ENCODE data around the gene STAG1. TPM values are rescaled to one million over a fixed set of nuclear protein-coding genes. Genes with fewer than 3 reads are reported as not detected.

The STAG1 gene
- total RNA-seq, 1 experiment from 2014 or later, result 34.6 TPM

DNA sequence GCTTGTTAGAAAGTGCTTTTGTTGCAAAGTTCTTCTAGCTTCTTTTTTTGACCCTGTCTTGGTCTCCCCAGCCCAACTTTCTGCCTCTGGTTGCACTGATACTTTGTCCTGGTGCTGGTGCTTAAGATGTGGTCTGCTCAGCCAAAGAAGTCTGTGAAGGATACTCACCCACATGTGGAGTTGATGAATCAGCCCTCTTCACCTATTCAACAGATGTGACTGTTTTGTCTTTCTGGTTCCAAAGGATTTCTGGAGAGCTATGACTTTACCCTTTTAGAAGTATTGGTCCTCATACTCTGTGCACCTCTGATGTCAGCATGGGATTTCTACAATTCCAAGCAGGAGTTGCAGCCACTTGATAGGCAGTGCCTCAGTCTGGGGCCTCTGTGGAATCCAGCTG is 418.0 kb downstream of the STAG1 start:
- peaks cover 11 to 45% (median 42%) of the 10 kb centered on the region in 3 experiments for H3K36me3 Mint-ChIP-seq (ENCODE audit: insufficient read depth in 1 of 3, low read depth in 3 of 3)
- H3K23me2 ChIP-seq (ENCODE audit: insufficient read length, low read depth, low read length, poor library complexity, severe bottlenecking), result no peaks in the 10 kb centered on the region
- H3K4me2 ChIP-seq (ENCODE audit: insufficient read depth, insufficient read length, low read length), result no peak overlapping the region
- no peak overlapping the region for H2BK12ac ChIP-seq (ENCODE audit: insufficient read length, low read depth, low read length)
- H3K23ac ChIP-seq (ENCODE audit: insufficient read length, low read depth, low read length), result no peak overlapping the region
- H3K27me3 ChIP-seq (ENCODE audit: insufficient read depth, low read length), result no peaks in the 10 kb centered on the region
- H3K9me3 Mint-ChIP-seq, result no peaks in the 10 kb centered on the region
- no peak overlapping the region for H2BK15ac ChIP-seq (ENCODE audit: low read depth, low read length)
- no peaks in the 10 kb centered on the region for H3K9me3 ChIP-seq (ENCODE audit: control insufficient read depth, low read depth, low read length)
- H3K4me1 Mint-ChIP-seq, result no peaks in the 10 kb centered on the region
- H3K14ac ChIP-seq (ENCODE audit: insufficient read depth, low read length), result no peak overlapping the region
- H3K27ac Mint-ChIP-seq, result no peak overlapping the region
- no peaks in the 10 kb centered on the region for H3K79me1 ChIP-seq (ENCODE audit: insufficient read depth, low read depth, low read length, poor library complexity, severe bottlenecking)
- no peak overlapping the region for H3T11ph ChIP-seq (ENCODE audit: low read length)
- H4K20me1 ChIP-seq (ENCODE audit: control insufficient read depth, insufficient read depth, insufficient read length), result no peaks in the 10 kb centered on the region
- no peak for DNase-seq
- H3K56ac ChIP-seq (ENCODE audit: insufficient read length, low read depth, low read length), result no peak overlapping the region
- no peak overlapping the region for H3K27ac ChIP-seq (ENCODE audit: insufficient read length, low read depth, low read length)
- no peak overlapping the region for H2AK5ac ChIP-seq (ENCODE audit: insufficient read length, low read length)
- TF ChIP-seq, protein P1, sequence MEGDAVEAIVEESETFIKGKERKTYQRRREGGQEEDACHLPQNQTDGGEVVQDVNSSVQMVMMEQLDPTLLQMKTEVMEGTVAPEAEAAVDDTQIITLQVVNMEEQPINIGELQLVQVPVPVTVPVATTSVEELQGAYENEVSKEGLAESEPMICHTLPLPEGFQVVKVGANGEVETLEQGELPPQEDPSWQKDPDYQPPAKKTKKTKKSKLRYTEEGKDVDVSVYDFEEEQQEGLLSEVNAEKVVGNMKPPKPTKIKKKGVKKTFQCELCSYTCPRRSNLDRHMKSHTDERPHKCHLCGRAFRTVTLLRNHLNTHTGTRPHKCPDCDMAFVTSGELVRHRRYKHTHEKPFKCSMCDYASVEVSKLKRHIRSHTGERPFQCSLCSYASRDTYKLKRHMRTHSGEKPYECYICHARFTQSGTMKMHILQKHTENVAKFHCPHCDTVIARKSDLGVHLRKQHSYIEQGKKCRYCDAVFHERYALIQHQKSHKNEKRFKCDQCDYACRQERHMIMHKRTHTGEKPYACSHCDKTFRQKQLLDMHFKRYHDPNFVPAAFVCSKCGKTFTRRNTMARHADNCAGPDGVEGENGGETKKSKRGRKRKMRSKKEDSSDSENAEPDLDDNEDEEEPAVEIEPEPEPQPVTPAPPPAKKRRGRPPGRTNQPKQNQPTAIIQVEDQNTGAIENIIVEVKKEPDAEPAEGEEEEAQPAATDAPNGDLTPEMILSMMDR (conservative IDR thresholded peaks at IDR 0.05), result no peak
- no peak overlapping the region for H4K5ac ChIP-seq (ENCODE audit: insufficient read length, low read depth, low read length)
- H4K91ac ChIP-seq (ENCODE audit: insufficient read length, low read depth, low read length), result no peak overlapping the region
- no peaks in the 10 kb centered on the region for H3K27me3 Mint-ChIP-seq (ENCODE audit: low read depth)
- H3K4ac ChIP-seq (ENCODE audit: low read depth, low read length), result no peak overlapping the region
- H2AFZ ChIP-seq (ENCODE audit: low read length), result no peak overlapping the region
- no peak overlapping the region for H3K18ac ChIP-seq (ENCODE audit: insufficient read length, low read depth, low read length)
- no peaks in the 10 kb centered on the region for H3K79me2 ChIP-seq (ENCODE audit: insufficient read depth, low read length)
- H3K4me1 ChIP-seq (ENCODE audit: insufficient read depth, low read length), result no peaks in the 10 kb centered on the region
- H2BK120ac ChIP-seq (ENCODE audit: low read depth, low read length, poor library complexity, severe bottlenecking), result no peak overlapping the region
- H4K8ac ChIP-seq (replicated peaks; ENCODE audit: insufficient read length, low read depth, low read length), result no peak overlapping the region
- no peak overlapping the region for H3K9ac ChIP-seq (ENCODE audit: extremely low read depth, insufficient read length, low read length)
- no peak overlapping the region for H2BK5ac ChIP-seq (ENCODE audit: insufficient read length, low read length)
- no peak overlapping the region for H3K4me3 Mint-ChIP-seq
- H2BK20ac ChIP-seq (ENCODE audit: low read depth, low read length, poor library complexity, severe bottlenecking), result no peak overlapping the region

Data from H9 (cell line).